GM10266 (cell line): ENCODE measurements around the gene SHC2.
"Not testable (repeated sequence)": the region's sequence is repeated elsewhere in the genome, so short reads cannot be mapped to it uniquely, and the experiment has no call there.

ENCODE experiments used
- DNase-seq: peaks from one replicate; pipeline ENCODE4 v3.0.0; 2012; ENCODE audit errors: extremely low spot score
- TF ChIP-seq, protein P1 (sequence below): IDR thresholded peaks from 2 replicates; pipeline ENCODE4 v1.5.1; 2012; ENCODE audit warnings: mild to moderate bottlenecking, low read depth; ENCODE audit not compliant: control insufficient read depth, insufficient read depth; ENCODE audit errors: missing control alignments

Gene SHC2

DNA sequence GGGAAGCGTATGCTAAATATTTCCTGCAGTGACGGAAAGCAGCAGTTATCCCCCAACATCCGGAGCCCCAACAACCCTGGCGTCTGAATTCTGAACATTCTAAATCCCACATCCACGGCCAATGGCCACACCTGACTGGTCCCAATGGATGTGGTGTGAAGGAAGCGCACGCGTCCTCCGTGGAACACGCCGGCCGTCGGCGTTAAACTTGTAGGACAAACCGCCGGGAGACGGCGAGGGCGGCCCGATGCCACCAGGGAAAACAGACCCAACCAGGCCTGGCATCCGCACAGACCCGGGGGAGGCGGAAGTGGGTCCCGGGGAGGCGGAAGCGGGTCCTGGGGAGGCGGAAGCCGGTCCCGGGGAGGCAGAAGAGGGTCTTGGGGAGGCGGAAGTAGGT, 3.2 kb downstream of the SHC2 start:
- no peak for DNase-seq
- TF ChIP-seq, protein P1, sequence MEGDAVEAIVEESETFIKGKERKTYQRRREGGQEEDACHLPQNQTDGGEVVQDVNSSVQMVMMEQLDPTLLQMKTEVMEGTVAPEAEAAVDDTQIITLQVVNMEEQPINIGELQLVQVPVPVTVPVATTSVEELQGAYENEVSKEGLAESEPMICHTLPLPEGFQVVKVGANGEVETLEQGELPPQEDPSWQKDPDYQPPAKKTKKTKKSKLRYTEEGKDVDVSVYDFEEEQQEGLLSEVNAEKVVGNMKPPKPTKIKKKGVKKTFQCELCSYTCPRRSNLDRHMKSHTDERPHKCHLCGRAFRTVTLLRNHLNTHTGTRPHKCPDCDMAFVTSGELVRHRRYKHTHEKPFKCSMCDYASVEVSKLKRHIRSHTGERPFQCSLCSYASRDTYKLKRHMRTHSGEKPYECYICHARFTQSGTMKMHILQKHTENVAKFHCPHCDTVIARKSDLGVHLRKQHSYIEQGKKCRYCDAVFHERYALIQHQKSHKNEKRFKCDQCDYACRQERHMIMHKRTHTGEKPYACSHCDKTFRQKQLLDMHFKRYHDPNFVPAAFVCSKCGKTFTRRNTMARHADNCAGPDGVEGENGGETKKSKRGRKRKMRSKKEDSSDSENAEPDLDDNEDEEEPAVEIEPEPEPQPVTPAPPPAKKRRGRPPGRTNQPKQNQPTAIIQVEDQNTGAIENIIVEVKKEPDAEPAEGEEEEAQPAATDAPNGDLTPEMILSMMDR: no peak

DNA sequence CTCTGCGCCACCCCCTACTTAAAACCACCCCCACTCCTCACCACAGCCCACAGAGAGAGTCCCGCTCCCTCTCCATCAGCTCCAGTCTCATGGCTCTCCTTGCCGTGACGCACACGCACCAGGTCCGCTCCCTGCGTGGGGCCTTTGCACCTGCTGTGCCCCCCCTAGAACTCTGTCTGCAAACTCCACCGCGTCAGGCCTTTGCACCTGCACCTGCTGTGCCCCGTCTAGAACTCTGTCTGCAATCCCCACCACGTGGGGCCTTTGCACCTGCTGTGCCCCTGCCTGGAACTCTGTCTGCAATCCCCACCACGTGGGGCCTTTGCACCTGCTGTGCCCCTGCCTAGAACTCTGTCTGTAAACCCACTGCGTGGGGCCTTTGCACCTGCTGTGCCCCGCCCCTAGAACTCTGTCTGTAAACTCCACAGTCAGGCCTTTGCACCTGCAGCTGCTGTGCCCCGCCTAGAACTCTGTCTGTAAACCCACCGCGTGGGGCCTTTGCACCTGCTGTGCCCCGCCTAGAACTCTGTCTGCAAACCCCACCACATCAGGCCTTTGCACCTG, 4.2 kb downstream of the SHC2 start:
- TF ChIP-seq, protein P1: no peak
- DNase-seq: no peak

DNA sequence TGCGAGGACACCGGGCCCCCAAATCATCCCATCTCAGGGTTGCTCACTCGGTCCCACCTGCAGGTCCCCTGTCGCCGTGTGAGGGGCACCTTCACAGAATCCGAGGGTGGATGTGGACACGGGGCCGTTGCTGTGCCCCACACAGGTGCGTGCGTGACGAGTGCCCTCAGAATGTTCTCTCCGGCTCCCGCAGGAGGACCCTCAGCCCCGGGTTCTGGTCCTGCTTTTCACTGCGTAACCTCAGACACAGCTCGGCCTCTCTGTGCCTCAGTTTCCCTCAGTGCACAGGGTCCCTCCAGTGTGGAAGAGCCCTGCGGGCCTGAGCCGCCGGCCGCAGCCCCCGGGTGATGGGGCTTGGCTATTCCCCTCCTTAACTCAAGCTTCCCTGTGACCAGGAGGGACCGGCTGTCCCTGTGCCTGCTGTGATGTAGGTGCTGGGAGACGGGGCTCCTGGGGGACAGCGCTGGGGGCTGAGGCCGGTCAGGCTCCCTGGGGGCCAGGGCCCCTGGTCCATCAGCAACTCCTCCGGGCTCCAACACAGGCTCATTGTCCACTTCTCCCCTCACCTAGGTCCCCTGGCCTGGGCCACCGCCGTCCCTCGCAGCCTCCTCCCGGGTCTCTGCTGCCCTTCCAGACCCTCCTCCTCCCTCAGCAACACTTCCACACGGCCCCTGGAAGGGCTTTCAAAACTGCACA, 4.8 kb downstream of the SHC2 start:
- TF ChIP-seq, protein P1: no peak
- no peak for DNase-seq

DNA sequence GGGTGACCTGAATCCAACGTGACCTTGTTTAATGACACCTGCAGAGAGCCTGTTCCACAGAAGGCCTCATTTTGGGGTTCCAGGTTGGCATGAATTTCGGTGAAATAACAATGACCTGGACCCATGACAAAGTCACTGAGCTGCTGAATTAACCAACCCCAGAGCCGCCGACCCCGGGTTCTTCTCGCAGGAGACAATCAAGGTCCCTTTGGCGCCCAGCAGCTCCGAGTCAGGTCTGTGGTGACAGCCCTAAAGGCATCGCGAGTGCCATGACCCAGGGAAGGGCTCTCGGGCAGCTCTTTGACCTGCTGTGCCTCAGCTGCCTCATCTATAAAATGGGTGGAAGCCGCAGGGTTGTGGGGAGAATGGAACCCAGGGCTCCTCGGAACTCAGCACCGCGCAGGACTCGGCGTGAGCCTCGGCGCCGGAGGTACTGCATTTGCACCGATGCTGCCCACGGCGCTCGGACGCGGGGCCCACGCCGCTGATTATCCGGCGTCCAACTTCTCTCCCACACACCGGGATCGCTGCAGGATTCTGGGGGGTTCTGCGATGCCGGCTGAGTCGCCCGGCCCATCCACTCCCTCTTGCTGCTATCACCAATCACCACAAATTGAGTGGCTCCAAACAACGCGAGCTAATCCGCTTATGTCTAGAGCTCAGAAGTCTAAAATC, 5.7 kb downstream of the SHC2 start:
- TF ChIP-seq, protein P1: no peak
- no peak for DNase-seq

DNA sequence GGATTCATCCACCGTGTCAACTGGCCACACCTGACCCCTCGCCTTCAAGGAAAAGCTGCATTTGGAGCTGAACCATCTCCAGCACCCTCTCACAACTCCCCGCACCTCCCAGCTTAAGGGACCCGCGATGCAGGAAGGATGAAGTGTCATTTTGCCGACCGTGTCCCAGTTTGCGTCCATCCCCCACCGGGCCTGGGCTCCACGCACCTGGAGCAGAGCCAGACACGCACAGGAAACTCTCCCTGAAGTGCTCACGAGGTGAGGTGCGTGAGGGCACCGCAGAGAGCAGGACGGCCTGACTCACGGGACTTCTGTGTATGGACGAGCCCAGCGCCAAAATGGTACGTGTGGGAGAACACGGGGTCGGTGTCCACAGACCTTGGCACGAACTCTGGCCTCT, 7.2 kb downstream of the SHC2 start:
- DNase-seq: no peak
- TF ChIP-seq, protein P1: no peak

DNA sequence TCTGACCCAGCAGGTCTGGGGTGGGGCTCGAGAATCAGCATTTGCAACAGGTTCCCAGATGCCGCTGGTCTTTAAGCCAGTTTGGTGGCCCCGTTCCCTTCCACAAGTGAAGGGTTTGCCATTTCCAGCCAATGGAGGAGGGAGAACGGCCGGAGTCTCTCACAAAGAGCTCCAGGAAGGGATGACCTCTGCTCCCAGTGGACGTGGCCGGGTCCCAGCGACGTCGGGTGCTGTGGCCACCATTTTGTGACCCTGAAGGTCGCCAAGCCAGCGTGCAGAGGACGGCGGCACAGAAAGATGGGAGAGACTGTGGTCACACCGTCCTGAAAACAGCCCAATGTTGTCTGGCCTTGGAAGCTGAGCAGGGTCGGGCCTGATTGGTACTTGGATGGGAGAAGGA, 8.0 kb downstream of the SHC2 start:
- DNase-seq: no peak
- TF ChIP-seq, protein P1: no peak

DNA sequence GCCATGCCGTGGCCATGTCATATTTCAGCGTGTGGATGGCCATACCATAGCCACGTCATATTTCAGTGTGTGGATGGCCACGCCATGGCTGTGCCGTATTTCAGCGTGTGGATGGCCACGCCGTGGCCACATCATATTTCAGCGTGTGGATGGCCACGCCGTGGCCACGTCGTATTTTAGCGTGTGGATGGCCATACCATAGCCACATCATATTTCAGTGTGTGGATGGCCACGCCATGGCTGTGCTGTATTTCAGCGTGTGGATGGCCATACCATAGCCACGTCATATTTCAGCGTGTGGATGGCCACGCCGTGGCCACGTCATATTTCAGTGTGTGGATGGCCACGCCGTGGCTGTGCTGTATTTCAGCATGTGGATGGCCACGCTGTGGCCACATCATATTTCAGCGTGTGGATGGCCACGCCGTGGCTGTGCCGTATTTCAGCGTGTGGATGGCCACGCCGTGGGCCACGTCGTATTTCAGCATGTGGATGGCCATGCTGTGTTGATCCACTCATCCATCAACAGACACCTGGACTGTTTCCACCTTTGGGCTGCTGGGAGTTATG, 9.8 kb downstream of the SHC2 start:
- not testable (repeated sequence) for DNase-seq
